NB4 (cell line): ENCODE results near the gene DUSP14.

ENCODE experiments used
- CTCF ChIP-seq: IDR thresholded peaks from one replicate; pipeline ENCODE4 v1.5.1; 2012; ENCODE audit warnings: low read depth, low read length
- MYC ChIP-seq: IDR thresholded peaks from 2 replicates; pipeline ENCODE4 v1.6.1; 2011; ENCODE audit warnings: low read depth, low read length

- no peak for TF ChIP-seq CTCF
- no peak for TF ChIP-seq MYC
These were observed 23.2 kb upstream of the DUSP14 start for GRCh38 chr17:37466471-37466870.
